HG03565 (cell line): ENCODE results near the gene SLC22A23.

Experiments used
- ATAC-seq: cut with Tn5 transposase; IDR thresholded peaks from one replicate; pipeline ENCODE4 v1.9.1; 2021; ENCODE audit warnings: mild to moderate bottlenecking, moderate library complexity; ENCODE audit not compliant: unreplicated experiment

The SLC22A23 gene

DNA sequence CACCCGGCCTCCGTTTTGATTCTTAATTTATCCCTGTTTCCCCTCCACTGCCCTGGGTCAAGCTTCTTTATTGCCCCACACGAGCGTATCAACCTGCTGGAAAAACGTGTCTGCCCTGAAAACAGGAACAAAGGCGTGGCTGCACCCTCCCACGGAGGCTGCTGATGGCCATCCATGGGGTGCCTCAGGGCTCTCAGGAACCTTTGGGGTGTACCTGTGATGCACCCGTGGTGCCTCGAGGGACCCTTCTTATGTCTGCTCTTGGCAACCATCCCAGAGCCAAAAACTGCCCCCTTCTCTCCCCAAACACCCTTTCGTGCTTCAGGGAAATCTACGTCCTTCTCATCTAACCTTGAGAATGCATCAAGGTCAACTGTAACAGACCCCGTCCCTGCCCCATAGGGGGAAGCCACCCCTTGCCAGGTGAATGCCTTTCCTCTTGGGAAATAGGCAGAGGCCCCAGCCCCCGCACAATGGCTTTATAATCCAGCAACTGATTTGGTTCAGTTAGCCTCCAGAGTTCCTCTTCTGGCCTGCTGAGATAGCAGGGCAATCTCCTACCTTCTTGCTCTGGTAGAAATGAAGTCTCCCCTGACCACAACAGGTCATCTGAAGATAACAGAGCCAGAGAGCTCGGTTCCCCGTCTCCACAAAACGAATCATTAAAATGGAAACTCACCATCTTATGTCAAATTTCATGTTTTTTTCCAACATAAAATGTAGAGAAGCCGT lies 168.7 kb downstream of the SLC22A23 start:
- ATAC-seq = no peak

GRCh38 chr6:3287308-3287707 lies 169.5 kb downstream of the SLC22A23 start:
- ATAC-seq = no peak

DNA sequence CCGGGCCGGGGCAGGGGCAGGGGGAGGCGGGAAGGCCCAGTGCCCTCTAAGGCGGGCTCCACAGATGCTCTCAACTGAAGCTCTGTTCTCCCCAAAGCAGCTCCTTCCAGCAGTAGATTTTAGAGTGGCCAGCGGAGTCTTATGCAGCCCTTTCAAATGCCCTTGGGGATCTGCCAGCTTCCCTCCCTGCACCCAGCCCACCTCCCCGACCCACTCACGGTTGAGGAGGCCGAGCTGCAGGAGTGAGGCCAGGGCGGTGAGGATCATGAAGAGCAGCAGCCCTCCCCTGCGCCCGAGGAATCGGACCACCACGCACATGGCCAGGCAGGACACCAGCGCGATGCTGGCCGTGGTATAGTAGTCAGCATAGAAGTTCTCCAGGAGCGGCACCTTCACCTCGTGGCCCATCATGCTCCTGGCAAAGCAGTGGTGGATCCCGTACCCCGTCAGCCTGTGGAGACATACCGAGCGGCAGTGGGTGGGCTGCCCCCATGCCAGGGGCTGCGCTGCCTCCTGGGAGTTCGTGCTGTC lies 170.1 kb downstream of the SLC22A23 start:
- no peak for ATAC-seq

- no peak for ATAC-seq
Observed at GRCh38 chr6:3285732-3286131, 171.1 kb downstream of the SLC22A23 start.

DNA sequence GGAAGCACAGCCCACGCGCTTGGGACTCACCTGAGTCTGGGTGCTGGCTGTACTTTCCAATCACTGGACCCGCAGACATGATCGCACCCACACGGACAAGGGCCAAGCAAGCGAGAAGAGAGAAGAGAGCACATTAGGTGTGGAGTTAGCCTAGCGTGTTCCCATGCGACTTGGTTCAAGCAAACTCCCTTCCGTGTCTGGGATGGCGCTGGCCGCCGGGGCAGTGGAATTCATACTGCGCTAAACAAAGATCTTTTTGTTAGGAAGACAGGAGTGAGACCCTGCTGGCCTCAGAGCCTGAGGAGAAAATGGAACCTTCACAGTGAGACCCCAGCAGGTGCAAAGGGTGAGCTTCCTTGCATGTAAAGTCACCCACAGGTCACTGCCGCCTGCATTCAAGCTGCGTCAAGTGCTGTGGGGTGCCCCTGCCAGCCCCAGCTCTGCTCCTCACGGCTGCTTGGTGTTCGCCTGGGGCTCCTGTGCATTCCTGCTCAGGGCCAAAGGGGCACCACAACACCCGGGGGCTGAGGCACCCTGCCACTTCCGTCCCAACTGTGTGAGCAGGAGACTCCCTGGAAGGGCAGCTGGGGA lies 171.7 kb downstream of the SLC22A23 start:
- ATAC-seq = no peak

DNA sequence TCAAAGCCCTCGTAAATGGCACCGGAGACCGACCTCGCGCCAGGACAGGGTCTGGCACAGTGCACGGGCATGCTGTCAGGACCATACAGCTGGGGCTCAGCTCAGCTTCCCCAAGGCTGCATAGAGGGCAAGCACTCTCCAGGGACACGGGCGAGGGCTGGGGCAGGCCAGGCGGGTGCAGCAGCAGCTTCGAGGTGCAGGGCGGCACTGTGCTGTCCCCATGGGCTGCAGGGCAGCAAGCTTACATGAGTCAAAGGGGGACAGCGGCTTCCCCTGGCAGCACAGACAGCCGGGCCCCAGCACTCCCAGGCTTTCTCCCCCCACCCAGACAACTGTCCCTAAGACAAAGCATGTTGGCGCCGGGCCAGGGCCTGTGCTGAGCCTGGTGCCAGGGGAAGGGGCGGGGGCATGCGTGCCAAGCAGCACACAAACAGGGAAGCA lies 172.4 kb downstream of the SLC22A23 start:
- no peak for ATAC-seq

- ATAC-seq = no peak
Observed at GRCh38 chr6:3283641-3284435, 173.0 kb downstream of the SLC22A23 start.

DNA sequence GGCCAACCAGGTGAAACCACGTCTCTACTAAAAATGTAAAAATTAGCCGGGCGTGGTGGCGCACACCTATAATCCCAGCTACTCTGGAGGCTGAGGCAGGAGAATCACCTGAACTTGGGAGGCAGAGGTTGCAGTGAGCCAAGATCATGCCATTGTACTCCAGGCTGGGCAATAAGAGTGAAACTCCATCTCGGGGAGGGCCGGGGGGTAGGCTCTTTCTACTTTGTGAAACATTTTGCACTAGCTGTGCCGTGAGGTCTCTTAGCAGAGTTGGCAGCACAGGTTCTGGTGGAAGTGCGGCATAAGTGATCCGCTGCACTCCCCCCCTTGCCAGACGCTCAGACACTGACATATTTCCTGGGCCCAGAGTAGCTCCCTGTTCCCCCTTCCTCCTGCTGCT lies 173.6 kb downstream of the SLC22A23 start:
- no peak for ATAC-seq

GRCh38 chr6:3282476-3283236 lies 174.2 kb downstream of the SLC22A23 start:
- no peak for ATAC-seq

DNA sequence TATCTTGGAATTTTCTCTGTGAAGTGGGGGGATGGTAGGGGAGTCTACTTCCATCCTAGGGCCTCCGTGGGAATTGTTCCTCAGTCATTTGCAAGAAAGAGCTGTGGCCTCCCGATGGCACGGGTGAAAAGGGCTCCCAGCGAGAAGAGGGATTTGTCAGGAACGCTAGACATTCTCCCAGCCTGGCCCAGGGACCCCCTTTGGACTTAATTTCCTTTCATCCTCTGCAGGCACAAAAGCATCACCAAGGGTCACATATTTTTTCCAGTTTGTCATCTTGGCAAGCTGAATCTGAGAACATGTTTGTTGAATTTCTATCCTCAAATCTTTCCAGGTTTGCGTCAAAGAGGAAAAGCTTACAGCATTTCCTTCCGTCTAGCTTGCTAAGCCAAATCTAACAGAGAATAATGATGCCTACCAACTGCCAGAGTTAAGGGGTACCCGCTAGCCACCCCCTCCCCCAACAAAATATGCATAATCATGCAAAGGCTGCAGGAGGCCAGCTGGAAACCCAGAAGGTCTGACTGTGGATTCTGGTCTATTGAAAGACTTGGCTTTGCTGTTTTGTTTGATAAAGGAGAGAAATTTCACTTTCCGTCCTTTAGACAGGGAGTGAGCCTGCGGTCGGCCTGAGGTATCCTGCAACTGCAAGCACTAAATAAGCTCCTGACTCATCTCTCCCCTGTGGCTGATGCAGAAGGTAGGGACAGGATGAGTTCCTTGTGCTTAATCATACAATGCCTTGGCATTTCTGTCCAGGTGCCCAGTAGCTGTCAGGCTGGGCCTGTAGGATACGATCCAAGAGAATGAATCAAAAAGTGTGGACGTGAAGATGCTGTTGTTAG lies 175.0 kb downstream of the SLC22A23 start:
- no peak for ATAC-seq

GRCh38 chr6:3280866-3281465 lies 175.9 kb downstream of the SLC22A23 start:
- no peak for ATAC-seq

- ATAC-seq = no peak
Observed at GRCh38 chr6:3280091-3280490, 176.8 kb downstream of the SLC22A23 start.

GRCh38 chr6:3278691-3279090 lies 178.2 kb downstream of the SLC22A23 start:
- ATAC-seq = no peak

- no peak for ATAC-seq
Observed at GRCh38 chr6:3277851-3278416, 178.9 kb downstream of the SLC22A23 start.

DNA sequence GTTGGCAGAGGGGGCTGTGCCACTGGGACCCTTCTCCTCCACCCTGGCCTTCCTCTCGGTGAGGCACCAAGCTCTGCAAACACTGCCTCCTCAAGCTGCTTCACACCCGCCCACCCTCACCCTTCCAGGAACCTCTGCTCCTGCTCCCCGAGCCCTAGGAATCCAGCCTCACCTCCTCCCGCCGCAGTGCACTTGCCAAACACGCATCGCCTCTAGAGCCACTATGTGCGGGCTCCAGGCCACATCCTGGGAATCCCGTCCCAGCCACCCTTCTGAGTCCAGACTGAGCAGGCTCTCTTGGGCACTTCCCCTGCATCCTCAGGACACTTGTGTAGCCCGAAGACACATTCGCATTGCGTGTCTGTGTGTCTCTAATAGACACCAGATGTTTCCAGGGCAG lies 179.6 kb downstream of the SLC22A23 start:
- ATAC-seq = no peak

- no peak for ATAC-seq
Observed at GRCh38 chr6:3276174-3277167, 180.4 kb downstream of the SLC22A23 start.

DNA sequence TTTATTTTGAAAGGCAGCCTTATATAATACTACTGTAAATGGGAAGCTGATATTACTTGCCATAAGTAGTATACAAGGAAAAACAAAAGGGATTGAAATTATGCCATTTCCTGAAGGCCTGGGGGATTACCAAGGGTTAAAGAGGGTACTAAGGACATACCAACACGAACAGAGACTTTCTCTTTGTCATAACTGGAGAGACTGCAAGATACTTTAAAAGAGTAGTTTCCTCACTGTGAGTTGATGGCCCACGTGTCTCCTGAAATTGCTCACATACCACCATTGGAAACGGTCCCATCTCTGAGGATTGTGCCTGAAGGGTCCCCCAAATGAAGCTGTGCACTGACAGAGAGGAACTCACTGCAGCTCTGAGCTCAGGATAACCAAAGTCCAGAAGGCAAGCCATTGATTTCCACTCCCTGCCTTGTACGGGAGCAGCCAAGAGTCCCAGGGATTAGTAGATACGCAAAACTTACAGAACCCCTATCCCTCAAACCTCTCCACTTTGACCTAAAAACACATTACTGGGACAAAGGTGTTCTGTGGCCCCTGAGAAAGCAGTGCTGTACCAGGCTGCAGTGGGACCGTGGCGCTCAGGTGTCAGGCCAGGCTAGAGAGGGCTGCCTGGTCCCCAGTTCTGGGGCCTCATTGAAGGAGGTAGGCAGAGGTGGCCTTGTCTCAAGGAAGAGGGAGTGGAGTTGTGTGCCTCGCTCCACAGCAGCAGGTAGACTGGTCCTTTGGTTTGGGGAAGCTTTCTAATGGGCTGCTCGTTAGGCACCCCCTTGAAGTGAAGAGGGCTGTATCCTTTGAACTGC lies 182.9 kb downstream of the SLC22A23 start:
- ATAC-seq = no peak
